GM12891 (cell line): Measurements from ENCODE around the gene GRK1.

ENCODE experiments used
- PAX5 ChIP-seq: IDR thresholded peaks from 2 replicates; pipeline ENCODE4 v1.6.1; 2011; ENCODE audit warnings: low read length, moderate library complexity, mild to moderate bottlenecking; ENCODE audit not compliant: insufficient read depth, severe bottlenecking
- POLR2A ChIP-seq: IDR thresholded peaks from 2 replicates; pipeline ENCODE4 v1.6.1; 2011; ENCODE audit warnings: low read depth, low read length, control low read depth
- POLR2AphosphoS5 ChIP-seq: IDR thresholded peaks from 2 replicates; pipeline ENCODE4 v1.6.1; 2011; ENCODE audit warnings: low read depth, low read length, control low read depth
- POU2F2 ChIP-seq: IDR thresholded peaks from 2 replicates; pipeline ENCODE4 v1.6.1; 2011; ENCODE audit warnings: low read depth, mild to moderate bottlenecking, control low read depth, low read length, moderate library complexity
- SPI1 ChIP-seq: IDR thresholded peaks from 2 replicates; pipeline ENCODE4 v1.6.1; 2011; ENCODE audit warnings: low read depth, low read length, control low read depth
- TAF1 ChIP-seq: IDR thresholded peaks from 2 replicates; pipeline ENCODE4 v1.6.1; 2011; ENCODE audit warnings: low read depth, low read length, control low read depth

DNA sequence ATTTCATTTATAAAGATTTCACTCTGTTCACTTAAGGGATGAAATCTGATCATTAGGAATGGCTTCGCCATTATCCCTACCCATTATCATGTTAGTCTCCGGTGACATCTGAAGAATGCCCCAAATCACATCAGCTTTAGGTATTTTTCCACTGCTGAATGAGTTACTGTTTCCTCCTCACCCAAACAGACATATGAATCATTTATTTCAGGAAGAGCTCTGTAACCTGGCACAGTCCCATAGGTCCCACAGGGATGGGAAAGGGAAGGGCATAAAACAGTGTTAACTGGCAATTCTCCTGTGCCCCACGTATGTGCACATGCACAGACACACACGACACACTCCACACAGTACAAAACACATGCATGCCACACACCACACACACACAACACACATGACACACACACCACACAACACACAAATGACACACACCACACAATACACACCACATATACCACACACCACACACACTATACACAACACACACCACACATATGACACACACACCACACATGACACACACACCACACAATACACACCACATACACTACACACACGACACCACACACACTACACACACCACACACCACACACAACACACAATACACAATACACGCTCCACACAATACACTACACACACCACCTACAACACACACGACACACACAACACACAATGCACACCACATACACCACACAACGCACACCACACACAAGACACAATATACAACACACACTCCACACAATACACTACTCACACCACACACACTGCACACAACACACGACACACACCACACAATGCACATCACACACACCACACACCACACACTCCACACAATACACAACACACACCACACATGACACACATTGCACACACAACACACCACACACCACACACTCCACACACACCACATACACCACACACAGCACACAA, 107.4 kb downstream of the GRK1 start:
- no peak for TF ChIP-seq POLR2AphosphoS5
- no peak for TF ChIP-seq SPI1
- TF ChIP-seq TAF1 = no peak
- no peak for TF ChIP-seq POU2F2
- no peak for TF ChIP-seq POLR2A
- no peak for TF ChIP-seq PAX5
